Measurements from ENCODE around the gene CERK. TPM values are rescaled to one million over a fixed set of nuclear protein-coding genes. Genes with fewer than 3 reads are reported as not detected.

The CERK gene
- total and polyA plus RNA-seq, 9 of the 15 experiments (the other 6 are each of a cell fraction or from before 2014, with no cell fraction given) = 1.1 to 14.9 (median 8.7) TPM

DNA sequence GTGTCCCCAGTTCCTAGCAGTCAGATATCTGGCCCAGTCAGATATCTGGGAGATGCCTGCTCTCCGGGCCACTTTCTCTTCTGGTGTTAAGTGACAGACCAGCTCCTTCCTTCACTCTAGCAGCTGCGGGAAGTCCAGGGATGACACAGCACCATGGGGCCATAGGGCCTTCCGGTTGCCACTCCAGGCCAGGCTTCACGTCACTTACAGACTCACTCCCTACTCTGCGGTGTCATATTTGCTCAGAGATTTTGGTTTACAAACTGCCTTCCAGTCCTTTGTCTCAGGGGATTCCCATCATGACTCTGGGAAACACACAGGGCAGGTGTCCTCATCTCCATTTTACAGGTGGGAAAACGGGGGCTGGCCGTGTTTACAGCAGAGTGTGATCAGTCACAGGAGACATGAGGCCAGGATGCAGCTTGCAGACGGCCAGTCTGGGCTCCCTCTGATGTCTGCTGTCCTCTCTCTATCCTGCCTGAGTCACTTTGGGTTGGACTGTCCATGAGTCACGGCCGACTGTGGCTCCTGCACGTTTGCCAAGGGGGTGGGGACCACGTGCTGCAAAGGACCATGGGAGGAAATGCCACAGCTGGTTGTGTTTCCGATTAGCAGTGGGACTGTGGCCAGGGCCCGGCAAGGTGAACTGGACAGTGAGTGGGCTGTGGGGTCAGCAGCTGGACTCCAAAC, 16.2 kb upstream of the CERK start (continued):
- TF ChIP-seq, protein P1, sequence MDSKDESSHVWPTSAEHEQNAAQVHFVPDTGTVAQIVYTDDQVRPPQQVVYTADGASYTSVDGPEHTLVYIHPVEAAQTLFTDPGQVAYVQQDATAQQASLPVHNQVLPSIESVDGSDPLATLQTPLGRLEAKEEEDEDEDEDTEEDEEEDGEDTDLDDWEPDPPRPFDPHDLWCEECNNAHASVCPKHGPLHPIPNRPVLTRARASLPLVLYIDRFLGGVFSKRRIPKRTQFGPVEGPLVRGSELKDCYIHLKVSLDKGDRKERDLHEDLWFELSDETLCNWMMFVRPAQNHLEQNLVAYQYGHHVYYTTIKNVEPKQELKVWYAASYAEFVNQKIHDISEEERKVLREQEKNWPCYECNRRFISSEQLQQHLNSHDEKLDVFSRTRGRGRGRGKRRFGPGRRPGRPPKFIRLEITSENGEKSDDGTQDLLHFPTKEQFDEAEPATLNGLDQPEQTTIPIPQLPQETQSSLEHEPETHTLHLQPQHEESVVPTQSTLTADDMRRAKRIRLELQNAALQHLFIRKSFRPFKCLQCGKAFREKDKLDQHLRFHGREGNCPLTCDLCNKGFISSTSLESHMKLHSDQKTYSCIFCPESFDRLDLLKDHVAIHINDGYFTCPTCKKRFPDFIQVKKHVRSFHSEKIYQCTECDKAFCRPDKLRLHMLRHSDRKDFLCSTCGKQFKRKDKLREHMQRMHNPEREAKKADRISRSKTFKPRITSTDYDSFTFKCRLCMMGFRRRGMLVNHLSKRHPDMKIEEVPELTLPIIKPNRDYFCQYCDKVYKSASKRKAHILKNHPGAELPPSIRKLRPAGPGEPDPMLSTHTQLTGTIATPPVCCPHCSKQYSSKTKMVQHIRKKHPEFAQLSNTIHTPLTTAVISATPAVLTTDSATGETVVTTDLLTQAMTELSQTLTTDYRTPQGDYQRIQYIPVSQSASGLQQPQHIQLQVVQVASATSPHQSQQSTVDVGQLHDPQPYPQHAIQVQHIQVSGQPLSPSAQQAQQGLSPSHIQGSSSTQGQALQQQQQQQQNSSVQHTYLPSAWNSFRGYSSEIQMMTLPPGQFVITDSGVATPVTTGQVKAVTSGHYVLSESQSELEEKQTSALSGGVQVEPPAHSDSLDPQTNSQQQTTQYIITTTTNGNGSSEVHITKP (IDR thresholded peaks at IDR 0.05; ENCODE audit: partially characterized antibody) = no peak
- no peak for TF ChIP-seq NCOA2 (IDR thresholded peaks at IDR 0.05; ENCODE audit: partially characterized antibody in 2 of 2)
- no peak for TF ChIP-seq E2F3 (CRISPR knock-in tag; IDR thresholded peaks at IDR 0.05)
- TF ChIP-seq, protein P2, sequence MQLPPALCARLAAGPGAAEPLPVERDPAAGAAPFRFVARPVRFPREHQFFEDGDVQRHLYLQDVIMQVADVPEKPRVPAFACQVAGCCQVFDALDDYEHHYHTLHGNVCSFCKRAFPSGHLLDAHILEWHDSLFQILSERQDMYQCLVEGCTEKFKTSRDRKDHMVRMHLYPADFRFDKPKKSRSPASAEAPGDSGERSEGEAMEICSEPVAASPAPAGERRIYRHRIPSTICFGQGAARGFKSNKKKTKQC (CRISPR knock-in tag; IDR thresholded peaks at IDR 0.05) = no peak
- no peak for TF ChIP-seq MCM2 (IDR thresholded peaks at IDR 0.05; ENCODE audit: low read depth)
- TF ChIP-seq, protein P3, sequence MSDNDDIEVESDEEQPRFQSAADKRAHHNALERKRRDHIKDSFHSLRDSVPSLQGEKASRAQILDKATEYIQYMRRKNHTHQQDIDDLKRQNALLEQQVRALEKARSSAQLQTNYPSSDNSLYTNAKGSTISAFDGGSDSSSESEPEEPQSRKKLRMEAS (CRISPR knock-in tag; IDR thresholded peaks at IDR 0.05) = peak; percentile 94
- no peak for TF ChIP-seq SREBF2 (CRISPR knock-in tag; IDR thresholded peaks at IDR 0.05)
- TF ChIP-seq, protein P4, sequence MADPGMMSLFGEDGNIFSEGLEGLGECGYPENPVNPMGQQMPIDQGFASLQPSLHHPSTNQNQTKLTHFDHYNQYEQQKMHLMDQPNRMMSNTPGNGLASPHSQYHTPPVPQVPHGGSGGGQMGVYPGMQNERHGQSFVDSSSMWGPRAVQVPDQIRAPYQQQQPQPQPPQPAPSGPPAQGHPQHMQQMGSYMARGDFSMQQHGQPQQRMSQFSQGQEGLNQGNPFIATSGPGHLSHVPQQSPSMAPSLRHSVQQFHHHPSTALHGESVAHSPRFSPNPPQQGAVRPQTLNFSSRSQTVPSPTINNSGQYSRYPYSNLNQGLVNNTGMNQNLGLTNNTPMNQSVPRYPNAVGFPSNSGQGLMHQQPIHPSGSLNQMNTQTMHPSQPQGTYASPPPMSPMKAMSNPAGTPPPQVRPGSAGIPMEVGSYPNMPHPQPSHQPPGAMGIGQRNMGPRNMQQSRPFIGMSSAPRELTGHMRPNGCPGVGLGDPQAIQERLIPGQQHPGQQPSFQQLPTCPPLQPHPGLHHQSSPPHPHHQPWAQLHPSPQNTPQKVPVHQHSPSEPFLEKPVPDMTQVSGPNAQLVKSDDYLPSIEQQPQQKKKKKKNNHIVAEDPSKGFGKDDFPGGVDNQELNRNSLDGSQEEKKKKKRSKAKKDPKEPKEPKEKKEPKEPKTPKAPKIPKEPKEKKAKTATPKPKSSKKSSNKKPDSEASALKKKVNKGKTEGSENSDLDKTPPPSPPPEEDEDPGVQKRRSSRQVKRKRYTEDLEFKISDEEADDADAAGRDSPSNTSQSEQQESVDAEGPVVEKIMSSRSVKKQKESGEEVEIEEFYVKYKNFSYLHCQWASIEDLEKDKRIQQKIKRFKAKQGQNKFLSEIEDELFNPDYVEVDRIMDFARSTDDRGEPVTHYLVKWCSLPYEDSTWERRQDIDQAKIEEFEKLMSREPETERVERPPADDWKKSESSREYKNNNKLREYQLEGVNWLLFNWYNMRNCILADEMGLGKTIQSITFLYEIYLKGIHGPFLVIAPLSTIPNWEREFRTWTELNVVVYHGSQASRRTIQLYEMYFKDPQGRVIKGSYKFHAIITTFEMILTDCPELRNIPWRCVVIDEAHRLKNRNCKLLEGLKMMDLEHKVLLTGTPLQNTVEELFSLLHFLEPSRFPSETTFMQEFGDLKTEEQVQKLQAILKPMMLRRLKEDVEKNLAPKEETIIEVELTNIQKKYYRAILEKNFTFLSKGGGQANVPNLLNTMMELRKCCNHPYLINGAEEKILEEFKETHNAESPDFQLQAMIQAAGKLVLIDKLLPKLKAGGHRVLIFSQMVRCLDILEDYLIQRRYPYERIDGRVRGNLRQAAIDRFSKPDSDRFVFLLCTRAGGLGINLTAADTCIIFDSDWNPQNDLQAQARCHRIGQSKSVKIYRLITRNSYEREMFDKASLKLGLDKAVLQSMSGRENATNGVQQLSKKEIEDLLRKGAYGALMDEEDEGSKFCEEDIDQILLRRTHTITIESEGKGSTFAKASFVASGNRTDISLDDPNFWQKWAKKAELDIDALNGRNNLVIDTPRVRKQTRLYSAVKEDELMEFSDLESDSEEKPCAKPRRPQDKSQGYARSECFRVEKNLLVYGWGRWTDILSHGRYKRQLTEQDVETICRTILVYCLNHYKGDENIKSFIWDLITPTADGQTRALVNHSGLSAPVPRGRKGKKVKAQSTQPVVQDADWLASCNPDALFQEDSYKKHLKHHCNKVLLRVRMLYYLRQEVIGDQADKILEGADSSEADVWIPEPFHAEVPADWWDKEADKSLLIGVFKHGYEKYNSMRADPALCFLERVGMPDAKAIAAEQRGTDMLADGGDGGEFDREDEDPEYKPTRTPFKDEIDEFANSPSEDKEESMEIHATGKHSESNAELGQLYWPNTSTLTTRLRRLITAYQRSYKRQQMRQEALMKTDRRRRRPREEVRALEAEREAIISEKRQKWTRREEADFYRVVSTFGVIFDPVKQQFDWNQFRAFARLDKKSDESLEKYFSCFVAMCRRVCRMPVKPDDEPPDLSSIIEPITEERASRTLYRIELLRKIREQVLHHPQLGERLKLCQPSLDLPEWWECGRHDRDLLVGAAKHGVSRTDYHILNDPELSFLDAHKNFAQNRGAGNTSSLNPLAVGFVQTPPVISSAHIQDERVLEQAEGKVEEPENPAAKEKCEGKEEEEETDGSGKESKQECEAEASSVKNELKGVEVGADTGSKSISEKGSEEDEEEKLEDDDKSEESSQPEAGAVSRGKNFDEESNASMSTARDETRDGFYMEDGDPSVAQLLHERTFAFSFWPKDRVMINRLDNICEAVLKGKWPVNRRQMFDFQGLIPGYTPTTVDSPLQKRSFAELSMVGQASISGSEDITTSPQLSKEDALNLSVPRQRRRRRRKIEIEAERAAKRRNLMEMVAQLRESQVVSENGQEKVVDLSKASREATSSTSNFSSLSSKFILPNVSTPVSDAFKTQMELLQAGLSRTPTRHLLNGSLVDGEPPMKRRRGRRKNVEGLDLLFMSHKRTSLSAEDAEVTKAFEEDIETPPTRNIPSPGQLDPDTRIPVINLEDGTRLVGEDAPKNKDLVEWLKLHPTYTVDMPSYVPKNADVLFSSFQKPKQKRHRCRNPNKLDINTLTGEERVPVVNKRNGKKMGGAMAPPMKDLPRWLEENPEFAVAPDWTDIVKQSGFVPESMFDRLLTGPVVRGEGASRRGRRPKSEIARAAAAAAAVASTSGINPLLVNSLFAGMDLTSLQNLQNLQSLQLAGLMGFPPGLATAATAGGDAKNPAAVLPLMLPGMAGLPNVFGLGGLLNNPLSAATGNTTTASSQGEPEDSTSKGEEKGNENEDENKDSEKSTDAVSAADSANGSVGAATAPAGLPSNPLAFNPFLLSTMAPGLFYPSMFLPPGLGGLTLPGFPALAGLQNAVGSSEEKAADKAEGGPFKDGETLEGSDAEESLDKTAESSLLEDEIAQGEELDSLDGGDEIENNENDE (IDR thresholded peaks at IDR 0.05; ENCODE audit: low read depth, low read length) = no peak
- TF ChIP-seq NBN (IDR thresholded peaks at IDR 0.05; ENCODE audit: low read depth) = no peak
- TF ChIP-seq EHMT2 (IDR thresholded peaks at IDR 0.05) = no peak
